Measurements from ENCODE around the gene PDE9A.
"Not testable (repeated sequence)": the region's sequence is repeated elsewhere in the genome, so short reads cannot be mapped to it uniquely, and the experiment has no call there.

PDE9A gene

DNA sequence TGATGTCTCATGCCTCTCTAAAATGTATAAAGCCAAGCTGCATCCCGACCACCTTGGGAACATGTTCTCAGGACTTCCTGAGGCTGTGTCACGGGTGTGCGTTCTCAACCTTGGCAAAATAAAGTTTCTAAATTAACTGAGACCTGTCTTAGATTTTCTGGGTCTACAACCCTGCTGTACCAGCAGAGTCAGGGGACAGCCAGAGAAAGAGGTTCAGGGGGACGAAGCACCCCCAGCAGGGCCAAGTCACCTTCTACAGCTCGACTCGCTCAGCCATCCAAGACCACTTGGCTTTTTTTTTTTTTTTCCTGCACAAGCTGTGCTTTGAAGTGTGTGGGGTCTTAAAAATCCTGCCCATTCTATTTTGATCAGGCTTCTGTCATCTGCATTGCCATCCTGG, 28.5 kb upstream of the PDE9A start:
- DNase-seq = no peak

DNA sequence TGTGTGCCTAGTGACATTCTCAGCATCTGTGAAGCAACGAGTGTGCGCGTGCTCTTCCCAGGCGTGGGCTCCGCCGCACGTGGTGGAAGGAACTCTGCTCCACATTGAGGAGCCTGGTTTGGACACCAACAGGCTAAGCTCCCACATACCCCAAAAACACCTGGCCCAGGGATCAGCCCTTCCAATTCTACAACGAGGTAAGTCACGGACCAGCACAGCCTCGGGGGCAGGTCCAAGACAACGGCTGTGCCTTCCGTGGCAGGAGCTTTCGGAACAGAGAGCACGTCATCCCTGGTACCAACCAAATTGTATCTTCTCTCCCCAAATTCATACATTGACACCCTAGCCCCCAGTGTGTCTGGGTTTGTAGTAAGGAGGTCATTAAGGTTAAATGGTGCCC, 27.2 kb upstream of the PDE9A start:
- no peak for DNase-seq

DNA sequence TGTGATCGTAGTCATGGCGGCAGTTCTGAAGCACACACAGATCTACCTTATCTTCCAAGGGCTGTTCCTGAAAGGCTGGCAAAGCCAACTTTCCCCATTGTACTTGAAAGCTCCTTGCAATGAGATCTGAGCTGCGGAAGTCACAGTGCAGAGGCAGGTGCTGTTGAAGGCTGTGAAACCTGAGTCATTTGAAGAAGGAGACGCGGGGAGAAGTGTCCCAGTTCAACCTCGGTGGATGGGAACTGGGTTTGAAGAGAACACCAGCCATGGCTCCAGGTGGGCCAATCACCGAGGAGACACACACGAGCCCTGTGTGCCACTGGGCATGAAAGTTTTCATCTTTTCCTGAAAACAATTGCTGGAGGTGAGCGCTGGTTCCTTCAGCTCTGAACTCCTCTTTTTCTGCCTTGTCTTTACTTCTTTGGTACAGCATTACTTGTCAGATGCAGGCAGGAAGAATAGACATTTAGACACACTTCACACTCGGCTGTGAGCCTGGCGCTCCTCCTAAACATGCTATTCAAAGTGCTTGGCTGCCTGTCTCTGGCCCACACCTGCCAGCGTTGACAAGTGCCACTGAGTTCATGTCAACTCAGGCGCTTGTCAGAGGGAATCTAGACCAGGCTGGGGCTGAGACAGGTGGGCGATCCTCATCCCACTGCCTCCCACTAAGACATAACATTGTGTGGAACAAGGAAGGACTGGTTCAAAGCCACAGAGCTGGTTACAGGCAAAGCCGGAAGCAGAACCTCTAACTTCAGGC, 25.7 kb upstream of the PDE9A start:
- no peak for DNase-seq

DNA sequence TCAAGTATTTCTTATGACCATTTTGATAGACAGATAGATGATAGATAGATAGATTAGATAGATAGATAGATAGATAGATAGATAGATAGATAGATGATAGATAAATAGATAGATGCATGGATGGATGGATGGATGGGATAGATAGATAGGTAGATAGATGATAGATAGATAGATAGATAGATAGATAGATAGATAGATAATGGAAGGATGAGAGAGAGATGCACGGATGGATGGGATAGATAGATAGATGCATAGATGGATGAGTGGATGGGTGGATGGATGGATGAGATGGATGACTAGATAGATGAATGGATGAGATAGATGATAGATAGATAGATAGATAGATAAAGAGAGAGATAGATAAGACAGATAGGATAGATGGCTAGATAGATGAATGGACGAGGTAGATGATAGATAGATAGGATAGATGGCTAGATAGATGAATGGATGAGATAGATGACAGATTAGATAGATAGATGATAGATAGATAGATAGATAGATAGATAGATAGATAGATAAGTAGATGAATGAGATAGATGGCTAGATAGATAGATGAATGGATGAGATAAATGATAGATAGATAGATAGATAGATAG, 24.9 kb upstream of the PDE9A start:
- not testable (repeated sequence) for DNase-seq

DNA sequence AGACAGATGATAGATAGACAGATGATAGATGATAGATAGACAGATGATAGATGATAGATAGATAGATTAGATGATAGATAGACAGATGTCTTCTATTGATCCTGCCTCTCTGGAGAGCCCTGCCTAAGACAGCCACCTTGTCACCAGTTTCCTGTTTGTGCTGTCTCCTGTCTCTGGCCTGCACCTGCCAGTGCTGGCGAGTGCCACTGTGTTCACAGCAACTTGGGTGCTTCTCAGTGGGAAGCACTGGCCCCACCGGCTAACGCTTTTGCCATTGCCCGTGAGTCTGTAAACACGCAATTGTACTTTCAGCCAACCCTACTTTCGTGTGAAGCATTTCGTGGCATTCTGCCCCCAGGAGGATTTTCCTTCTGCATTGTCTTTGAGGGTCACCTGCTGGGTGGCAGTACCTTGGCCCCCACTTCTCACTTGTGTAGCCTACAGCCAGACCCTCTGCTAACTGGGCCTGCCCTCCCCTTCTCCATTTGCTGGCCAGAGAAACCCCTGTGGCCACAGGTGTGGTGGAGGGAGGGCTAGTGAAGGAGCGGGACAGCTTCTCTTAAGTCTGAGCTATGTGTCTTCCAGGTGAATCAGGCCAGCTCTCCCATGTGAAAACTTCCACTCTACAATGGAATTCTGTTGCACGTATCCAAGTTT, 23.4 kb upstream of the PDE9A start:
- no peak for DNase-seq

DNA sequence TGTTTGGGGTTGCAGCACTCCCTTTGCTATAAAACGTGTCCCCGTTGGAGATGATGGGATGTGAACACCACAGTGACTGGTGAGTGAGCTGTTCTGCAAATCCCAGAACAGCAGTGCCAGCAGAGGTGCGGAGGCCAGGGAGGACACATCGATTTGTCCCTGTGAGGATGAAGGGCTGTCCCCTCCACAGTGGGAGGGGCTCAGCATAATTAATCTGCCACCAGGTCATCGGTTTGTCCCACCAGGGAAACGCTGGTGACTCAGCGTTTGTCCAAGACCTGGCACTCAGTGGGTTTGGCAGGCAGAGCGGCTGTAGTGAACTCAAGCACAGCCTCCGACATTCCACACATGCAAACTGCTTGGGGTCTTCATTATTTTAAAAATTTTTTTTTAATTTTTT, 22.8 kb upstream of the PDE9A start:
- DNase-seq = no peak

DNA sequence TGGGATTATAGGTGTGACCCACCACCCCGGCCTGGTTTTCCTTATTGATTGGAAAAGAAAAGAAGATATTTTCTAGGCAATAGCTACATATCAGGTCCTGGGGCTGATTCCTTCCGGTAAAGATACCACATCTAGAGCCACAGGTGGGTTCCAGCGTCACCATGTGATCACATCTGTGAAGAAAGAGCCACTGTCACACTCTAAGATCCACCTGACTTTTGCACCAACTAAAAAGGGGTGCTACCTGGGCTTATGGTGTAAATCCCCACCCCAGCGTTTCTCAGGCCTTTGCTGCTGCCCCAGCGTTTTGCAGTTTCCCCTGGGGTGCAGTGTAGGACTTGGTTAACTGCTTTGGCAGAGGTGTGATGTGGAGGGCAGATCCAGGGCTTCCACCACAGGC, 22.3 kb upstream of the PDE9A start:
- no peak for DNase-seq

DNA sequence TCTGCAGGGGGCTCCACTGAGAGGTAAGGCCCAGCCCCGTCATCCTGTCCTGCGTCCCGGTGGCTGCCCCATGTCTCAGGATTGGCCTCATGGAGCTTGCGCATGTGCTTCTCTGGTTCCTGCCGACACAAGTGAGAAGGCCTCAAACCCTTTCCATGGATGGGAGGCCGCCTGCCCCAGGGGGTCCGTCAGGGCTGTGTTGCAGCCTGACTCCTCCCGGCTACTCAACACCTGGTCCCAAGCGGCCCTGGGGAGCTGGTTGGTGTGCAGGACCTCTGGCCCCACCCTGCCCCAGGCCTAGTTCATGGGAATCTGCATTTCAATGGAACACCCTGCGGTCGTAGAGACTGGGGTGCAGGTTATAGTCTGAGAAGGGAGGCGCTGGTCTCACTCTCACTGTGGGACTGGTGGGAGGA, 21.1 kb upstream of the PDE9A start:
- DNase-seq = no peak

DNA sequence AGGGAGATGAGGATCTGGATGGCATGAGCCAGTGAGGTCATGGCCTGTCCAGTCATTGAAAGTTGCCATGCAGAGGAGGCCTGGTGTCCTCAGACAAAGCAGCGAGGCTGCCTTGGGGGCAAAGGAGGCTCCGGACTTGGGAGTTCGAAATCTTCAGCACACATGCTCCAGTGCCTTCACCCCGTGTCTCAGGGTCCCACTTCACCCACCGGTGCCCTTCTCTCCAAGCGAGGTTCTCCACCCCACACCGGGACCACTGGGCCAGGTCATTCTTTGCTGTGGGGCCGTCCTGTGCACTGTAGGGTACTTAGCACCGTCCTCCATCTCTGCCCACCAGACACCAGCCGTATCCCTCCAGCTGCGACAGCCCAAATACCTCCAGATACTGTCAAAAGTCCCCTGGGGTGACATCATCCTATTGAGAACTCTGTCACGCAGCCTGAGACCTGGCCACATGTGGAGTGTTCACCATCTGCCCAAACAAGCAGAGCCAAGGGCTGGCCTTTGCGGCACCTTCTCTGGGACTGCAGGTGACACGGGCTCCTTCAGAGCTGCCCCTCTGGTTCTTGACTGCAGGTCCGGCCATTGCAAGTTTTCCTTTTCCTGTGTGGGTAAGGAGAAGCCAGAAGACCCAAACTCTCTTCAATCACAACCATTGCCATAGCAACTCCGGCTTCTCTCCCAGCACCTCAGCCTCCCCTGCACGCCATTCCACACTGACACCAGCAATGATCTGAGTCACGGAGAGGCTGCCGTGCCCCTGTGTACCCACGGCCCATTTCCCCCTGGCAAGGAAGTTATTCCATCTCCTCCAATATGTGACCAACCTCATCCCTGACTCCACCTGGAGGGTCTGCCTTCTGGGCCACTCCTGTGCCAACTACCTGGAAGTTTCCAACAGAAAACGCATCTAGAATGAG, 20.4 kb upstream of the PDE9A start:
- no peak for DNase-seq

DNA sequence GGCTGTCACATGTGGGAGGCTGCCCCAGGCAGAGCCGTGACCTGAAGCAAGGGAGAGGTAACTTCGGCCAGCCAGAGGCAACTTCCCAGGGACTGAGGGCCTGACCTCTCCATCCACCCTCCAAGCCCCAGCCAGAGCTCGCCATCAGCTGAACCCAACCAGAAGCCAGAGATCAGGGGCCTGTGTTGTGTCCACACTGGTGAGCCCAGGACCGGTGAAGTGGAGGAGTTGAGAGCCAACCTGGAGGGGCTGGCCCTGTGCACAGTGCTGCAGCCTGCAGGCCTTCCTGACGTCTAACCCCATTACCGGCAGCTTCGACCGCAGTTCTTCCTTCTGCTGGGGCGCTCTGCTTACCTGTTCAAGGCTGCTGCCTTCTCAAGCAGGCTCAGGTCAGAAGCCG, 19.6 kb upstream of the PDE9A start:
- no peak for DNase-seq

DNA sequence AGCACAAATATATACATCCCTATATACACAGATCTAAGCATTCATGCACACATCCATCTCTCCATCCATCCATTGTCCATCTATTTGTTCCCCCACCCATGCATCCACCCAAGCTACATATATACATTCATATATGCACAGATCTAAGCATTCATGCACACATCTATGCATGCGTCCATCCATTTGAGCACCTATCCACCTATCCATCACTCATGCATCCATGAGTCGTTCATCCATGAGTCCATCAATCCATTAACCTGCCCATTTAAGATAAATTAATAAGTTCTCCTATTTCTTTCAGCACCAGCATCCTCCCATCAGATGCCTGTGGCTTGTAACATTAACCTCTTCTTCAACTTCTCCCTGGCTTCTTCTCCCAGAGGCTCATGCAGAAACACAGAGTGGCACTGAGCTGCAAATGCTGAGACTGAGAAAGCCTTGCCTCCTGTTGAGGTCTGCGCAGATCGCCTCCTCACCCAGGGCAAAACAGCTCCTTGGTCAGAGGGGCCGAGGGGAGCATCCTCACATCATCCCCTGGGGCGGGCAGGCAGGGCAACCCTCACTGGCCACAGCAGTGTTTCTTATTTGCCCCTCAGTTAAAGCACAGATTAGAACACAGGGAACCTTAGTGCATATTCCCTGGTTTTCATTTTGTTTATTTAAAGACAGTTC, 17.4 kb upstream of the PDE9A start:
- DNase-seq = no peak

DNA sequence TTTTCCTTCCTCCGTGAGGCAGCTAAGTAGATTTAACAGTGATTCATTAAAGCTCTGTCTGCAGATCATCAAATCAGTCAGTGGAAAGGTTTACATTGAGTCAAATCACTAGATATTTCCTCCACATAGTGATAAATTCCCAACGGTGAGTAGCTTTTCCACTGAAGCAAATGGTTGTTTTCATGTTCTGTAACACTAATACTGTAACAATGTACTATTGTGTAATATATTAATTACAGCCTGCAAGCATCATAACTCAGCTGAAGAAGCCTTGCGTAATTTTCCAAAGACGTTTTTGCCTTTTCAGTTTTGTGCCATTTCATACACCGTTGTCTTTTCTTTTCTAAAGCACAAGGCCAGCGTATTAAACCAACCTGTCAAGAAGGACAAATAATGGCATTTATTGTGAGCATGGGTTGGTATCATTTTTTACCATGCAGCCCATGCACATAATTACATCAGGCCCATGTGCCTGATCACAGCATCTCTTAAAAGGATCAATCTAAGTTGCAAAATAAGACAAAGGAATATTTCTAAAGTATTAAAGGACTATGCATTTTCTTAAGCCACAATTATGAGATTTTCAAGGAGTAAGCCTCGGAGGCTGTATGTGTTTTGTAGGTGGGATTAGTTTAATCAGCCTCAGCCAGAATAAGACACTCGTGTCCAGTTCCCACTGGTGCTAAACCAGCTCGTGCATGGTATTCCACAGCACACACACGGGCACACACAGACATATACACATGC, 16.7 kb upstream of the PDE9A start:
- DNase-seq = no peak

DNA sequence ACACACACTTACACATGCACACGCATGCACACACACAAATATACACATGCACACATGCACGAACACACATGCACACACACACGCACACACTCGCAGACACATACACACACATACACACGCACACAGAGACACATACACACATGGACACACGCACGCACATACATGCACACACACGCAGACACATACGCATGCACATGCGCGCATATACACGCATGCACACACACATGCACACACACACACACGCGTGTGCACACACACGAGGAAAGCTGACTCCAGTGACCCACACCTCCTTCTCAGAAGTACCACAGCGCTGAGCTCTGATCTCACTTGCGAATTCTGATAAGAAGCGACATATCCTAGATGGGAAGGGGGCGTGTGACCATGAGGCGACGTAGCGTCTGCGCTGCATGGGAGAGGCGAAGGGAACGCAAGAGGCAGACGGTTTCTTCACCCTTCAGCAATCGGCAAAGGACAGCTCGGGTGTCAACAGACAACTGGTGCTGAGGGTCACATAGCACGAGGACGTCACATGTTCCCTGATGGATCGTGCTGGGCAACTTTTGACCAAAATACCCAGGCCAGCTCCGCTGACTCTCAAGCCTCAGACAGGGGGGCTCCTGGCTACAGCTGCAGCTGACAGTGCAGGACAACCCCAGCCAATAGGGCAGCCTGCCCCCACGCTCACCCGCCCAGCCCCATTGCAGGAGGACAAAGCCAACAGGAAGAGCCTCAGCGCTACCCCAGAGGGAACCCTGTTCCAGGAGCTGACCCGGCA, 16.0 kb upstream of the PDE9A start:
- DNase-seq = no peak

DNA sequence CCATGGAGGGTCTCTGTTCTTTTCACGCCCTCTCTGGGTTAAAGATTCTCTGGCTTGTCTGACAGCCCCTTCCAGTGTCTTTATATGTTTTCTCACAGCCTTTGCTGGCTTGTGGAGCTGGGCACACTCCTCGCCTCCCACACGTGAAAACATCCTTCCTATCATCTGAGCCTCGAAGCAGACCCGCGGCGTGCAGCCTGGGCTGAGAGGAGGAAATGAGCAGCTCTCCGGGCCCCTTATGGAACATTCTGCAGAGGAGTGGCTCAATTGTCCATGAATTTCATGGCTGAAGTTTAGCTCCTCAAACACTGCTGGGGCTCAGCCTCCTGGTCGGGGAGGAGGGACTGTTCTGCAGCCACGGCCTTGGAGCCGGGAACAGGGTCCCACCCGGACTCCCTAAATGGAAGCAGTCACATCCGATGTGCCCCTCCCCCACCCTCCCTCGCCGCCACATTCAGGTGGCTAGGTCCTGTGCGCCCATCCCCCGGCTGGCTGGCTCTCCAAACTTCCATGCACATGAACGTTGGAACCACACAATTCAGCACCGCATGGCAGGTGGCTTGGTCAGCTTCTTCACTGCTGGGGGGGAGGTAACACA, 15.1 kb upstream of the PDE9A start:
- DNase-seq = no peak

DNA sequence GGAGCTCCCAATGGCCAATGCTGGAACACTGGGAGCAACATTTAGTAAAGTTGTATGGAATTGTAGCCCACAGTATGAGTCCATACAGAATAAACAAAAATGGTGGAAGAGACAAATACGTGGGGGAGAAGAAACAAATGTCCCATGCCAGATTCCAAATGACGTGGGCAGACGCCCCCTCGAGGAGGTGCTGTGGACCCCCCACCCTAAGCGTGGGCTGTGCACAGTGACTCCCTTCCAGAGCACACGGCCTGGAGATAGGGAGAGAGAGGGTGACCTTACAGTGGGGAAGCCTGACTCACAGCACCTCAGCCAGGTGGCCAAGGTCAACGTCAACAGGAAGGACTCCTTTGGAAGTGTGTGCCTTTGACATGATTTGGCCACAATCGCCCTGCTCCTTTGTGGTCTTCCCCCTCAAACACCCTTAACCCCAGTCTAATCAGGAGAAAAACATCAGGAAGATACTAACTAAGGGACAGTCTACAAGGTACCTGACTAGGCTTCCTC, 13.7 kb upstream of the PDE9A start:
- DNase-seq = no peak

DNA sequence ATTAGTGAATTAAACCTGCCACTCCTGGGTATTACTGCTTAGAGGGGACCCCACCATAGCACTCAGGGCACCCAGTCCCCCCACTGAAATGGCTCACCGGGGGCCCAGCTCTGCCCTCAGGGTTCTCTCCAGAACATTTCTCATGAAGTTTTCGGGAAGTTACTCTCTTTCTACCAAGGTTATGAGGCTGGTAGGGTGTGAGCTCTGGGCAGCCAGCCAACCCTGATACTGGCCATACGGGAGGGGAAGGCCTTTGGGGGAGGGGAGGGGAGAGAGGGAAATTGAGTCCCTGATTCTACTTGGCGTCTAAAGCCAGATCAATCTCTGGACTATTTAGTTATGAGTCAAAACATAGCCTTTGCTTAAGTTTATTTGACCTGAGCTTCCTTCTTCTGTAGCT, 12.9 kb upstream of the PDE9A start:
- no peak for DNase-seq

DNA sequence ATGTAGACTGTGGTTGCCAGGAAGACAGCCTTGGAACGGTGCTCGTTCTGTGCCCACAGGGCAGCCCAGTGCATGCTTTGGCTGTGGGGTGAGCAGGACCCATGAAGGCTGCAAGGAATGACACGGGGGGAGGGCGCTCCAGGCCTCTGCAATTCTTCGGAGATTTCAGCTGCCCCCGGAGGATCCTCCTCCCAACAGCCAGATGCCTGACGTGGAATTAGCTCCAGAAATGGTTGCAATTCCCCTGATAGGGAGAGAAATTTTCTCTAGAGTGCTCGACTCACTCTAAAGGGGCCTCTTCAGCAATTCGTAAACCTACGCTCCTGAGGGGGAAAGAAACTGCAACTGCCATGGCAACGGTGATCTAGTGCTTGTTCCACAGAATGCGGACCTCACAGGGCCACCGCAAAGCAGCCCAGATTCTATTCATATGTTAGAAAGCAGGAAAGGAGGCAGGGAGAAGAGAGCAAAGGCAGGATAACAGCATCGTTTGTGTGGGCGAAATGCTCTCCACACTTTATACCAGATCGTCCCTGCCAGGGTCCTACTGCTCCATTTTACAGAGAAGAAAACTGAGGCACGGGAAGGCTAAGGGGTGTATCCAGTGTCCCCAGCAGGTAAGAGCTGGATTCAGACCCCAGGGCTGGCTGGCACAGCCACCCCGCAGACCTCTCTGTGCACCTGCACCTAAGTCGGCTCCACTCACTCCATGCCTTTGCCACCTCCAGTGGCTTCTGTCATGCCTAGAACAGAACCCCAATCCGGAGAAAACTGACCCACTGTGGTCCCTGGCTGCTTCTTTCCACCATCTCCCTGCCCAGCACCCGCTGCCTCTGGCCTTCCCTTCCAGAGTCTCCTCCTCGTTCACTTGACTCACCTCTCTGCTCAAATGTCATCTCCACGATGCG, 11.9 kb upstream of the PDE9A start:
- no peak for DNase-seq

DNA sequence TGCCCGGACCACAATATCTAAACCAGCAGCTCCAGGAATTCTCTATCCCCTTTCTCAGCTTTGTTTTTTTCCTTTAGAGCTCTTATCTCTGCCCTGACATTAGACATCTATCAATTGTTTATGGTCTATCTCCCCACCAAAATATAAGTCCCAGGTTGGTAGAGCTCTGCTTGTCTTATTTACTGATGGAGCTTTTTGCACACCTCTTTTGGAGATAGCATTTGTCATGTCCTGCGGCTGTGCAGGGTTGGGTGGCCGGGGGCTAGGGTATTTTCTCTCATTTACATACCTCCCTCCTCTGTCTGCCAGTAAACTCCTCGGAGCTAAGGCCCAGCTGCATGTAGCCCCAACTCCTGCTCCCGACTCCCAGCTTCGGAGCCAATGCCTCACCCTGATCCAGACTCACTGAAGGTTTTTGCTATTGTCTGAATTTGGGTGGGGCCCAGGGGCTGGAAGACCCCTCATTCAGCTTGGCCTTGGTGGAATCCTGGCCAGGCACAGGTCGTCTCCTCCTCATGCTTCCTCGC, 11.1 kb upstream of the PDE9A start:
- no peak for DNase-seq

All from NK-92 treated with Interleukin-12 subunit alpha and Interleukin-12 subunit beta, amount 100 ng/mL, for 24 hours (cell line).